Stimulated activated memory B cell treated with anti-CD40 and anti-IgM and Interleukin-4, amounts not matched to agents 10 μg/mL and 1 μg/mL and 100 μg/mL, for 72 hours (primary cell): Measurements from ENCODE around the gene HSF4.
A peak's percentile ranks its signal among the peaks of the same experiment; 100 is the strongest.

Experiments used
- ATAC-seq: fragments of 150-1000 bp; cut with Tn5 transposase; 2 replicates; pipeline ENCODE4 v1.10.0; 2021
- H3K27ac Mint-ChIP-seq: one replicate; pipeline ENCODE4 v1.8.0; 2022; ENCODE audit warnings: mild to moderate bottlenecking, mixed read lengths
- H3K27me3 Mint-ChIP-seq: one replicate; pipeline ENCODE4 v1.8.0; 2022; ENCODE audit warnings: mixed read lengths
- H3K36me3 Mint-ChIP-seq: one replicate; pipeline ENCODE4 v1.8.0; 2022; ENCODE audit warnings: mixed read lengths
- H3K4me1 Mint-ChIP-seq: one replicate; pipeline ENCODE4 v1.8.0; 2022; ENCODE audit warnings: mixed read lengths
- H3K4me3 Mint-ChIP-seq: one replicate; pipeline ENCODE4 v1.8.0; 2022; ENCODE audit warnings: mild to moderate bottlenecking, moderate library complexity, mixed read lengths
- H3K9me3 Mint-ChIP-seq: one replicate; pipeline ENCODE4 v1.8.0; 2022; ENCODE audit warnings: mixed read lengths

HSF4 gene

DNA sequence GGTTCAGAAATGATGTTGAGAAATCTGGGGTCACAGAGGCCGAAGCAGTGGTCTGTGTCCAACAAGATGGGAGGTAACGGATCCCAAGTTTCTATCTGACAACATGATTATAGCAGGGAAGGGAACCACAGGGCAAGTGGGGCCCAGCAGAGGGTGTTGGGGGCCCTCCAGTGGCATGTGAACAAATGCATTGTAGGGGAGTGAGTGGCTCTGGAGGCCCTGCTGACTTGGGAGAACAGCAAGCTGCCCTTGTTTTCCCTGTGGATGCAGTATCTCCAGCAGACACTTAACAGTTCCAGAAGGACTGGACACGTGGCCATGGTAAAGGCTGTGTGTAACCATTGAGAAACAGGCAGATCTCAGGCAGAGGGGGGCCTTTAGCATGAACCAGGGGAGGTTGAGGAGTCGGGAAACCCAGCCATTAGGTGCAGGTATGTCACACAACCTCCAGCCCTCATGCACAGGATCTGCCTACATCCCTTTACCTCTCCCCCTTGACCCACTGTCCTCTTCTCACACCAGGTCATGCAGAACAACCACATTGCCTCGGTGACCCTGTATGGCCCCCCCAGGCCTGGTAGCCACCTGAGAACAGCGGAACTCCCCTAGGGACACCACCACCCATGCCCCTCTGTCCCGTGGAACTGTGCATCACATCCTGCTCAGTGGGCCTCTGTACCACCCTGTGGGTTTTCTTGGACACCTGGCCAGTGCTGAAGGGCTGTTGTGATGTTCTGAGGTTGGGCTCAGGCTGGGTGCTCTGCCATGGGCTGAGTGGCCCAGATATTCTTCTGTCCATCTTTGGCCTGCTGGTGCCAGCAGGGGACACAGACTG, 17.8 kb upstream of the HSF4 start:
- peaks cover 74% of the 10 kb centered on the region for H3K36me3 Mint-ChIP-seq
- peaks cover 28% of the 10 kb centered on the region for H3K27me3 Mint-ChIP-seq
- no peaks in the 10 kb centered on the region for H3K9me3 Mint-ChIP-seq
- peaks cover 7% of the 10 kb centered on the region for H3K4me1 Mint-ChIP-seq
- ATAC-seq, result no peak
- H3K27ac Mint-ChIP-seq, result no peak overlapping the region
- H3K4me3 Mint-ChIP-seq, result no peak overlapping the region

GRCh38 chr16:67147437-67148140, 17.0 kb upstream of the HSF4 start:
- no peak overlapping the region for H3K4me3 Mint-ChIP-seq
- peaks cover 65% of the 10 kb centered on the region for H3K36me3 Mint-ChIP-seq
- peaks cover 29% of the 10 kb centered on the region for H3K27me3 Mint-ChIP-seq
- peaks cover 8% of the 10 kb centered on the region for H3K4me1 Mint-ChIP-seq
- H3K27ac Mint-ChIP-seq, result no peak overlapping the region
- H3K9me3 Mint-ChIP-seq, result no peaks in the 10 kb centered on the region
- no peak for ATAC-seq

GRCh38 chr16:67148221-67148620, 16.3 kb upstream of the HSF4 start:
- H3K4me1 Mint-ChIP-seq, result peaks cover 14% of the 10 kb centered on the region
- H3K4me3 Mint-ChIP-seq, result no peak overlapping the region
- H3K9me3 Mint-ChIP-seq, result no peaks in the 10 kb centered on the region
- peaks cover 59% of the 10 kb centered on the region for H3K36me3 Mint-ChIP-seq
- ATAC-seq, result no peak
- no peak overlapping the region for H3K27ac Mint-ChIP-seq
- H3K27me3 Mint-ChIP-seq, result peaks cover 29% of the 10 kb centered on the region

DNA sequence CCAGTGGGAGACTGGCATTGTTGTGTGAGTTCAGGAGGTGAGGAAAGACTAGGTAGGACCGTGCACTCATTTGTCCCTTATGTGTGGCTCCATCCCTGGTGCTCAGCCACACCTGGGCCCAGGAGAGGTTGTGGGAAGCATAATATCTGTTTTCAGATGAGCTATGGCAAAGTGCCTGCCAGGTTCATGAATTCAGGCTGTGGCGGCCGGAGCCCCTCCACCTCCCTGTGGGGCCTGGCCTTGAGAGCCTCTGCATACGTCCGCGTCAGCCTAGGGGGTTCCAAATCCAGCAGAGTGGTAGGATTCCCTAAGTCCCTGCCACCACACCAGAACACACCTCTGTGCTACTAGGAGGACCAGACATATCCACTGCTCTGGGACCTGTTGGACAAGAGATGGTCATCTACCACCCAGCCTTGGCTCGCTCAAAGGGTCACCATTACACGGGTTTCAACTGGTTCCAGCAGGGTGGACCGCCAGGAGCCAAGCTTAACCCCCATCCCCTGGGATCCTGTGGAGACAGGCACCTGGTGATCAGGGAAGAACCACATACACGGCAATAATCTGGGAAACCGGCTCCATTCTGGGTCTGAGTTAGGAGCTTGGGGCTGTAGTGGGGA, 15.8 kb upstream of the HSF4 start:
- peaks cover 54% of the 10 kb centered on the region for H3K36me3 Mint-ChIP-seq
- ATAC-seq, result no peak
- no peak overlapping the region for H3K27ac Mint-ChIP-seq
- H3K27me3 Mint-ChIP-seq, result peaks cover 29% of the 10 kb centered on the region
- H3K4me1 Mint-ChIP-seq, result peaks cover 20% of the 10 kb centered on the region
- no peaks in the 10 kb centered on the region for H3K9me3 Mint-ChIP-seq
- H3K4me3 Mint-ChIP-seq, result peak overlapping the region; percentile 17

DNA sequence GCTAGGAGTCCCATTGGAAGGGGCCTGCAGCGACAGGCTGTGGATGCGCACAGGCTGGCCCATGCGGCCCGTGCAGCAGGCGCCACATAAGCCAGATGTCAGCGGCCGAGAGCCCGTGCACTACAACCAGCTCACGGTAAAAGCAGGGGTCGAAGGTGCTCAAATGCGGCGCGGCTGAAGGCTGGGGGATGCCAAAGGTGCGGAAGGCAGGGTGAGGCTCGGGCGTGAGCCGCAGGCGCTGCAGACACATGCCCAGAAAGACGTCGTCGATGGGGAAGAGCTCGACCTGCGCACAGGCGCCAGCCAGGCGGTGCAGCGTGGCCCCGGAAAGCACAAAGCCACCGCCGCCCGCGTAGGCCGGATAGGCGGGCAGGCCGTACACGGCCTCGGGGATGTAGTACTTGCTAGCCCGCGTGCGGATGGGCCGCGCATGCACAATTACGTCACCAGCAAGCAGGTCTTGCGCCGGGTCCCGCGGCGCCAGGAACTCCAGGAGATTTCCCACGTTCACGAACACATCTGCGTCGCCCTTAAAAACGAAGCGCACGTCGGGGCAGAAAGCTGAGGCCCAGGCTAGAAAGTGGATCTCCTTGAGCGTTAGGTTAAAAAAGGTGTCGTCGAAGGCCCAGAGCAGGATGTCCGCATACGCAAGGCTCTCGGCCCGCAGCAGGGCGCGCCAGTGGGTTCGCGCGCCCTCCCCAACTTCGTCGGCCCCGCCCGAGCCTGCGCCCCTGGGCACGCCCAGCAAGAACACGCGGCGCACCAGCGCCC, 15.1 kb upstream of the HSF4 start:
- ATAC-seq, result no peak
- Mint-ChIP-seq H3K9me3 (no peaks in the 10 kb centered on the region), H3K36me3 (peaks cover 51% of the 10 kb centered on the region), H3K27me3 (peaks cover 29% of the 10 kb centered on the region), H3K4me1 (peaks cover 23% of the 10 kb centered on the region), H3K4me3 (peak overlapping the region; percentile 17), H3K27ac (no peak overlapping the region)

- H3K4me1 Mint-ChIP-seq, result peaks cover 26% of the 10 kb centered on the region
- peaks cover 29% of the 10 kb centered on the region for H3K27me3 Mint-ChIP-seq
- peak; percentile 49 for ATAC-seq
- H3K36me3 Mint-ChIP-seq, result peaks cover 43% of the 10 kb centered on the region
- H3K4me3 Mint-ChIP-seq, result peak overlapping the region; percentile 76
- H3K27ac Mint-ChIP-seq, result peak overlapping the region; percentile 30
- no peaks in the 10 kb centered on the region for H3K9me3 Mint-ChIP-seq
These were observed 14.3 kb upstream of the HSF4 start for GRCh38 chr16:67150047-67150832.

DNA sequence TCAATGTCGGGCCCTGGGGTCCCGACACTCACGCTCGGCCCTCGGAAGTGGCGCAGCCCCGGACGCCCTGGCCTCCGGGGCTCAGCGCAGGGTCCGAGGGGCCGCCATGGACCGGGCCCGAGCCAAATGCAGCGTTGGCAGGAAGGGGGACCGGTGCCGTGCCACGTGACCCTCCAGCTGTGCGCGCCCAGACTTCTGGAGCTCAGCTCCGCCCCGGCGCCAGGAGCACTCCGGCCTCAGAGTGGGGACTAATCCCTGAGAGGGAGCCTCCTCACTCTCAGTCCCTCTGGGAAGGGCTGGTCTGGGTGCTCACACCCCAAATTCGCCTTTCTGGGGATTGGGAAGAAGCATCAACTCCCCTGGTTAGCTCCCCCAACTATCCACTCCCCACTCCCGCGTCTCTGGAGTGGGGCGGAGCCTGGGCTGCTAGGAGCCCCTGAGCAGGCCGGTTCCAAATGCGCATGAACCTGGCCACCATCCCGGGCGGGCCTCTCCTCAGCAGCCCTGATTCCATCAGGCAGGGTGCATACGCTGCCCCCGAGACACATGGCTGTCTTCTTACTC, 13.6 kb upstream of the HSF4 start, which contains the start of gene B3GNT9:
B3GNT9 (minus strand) TSS at position 166 of the 564 bp plus-strand sequence. CDS start 513 bp downstream, outside the sequence.
- ATAC-seq, result peak; percentile 52
- peaks cover 33% of the 10 kb centered on the region for H3K4me1 Mint-ChIP-seq
- H3K9me3 Mint-ChIP-seq, result no peaks in the 10 kb centered on the region
- peaks cover 29% of the 10 kb centered on the region for H3K27me3 Mint-ChIP-seq
- H3K4me3 Mint-ChIP-seq, result peak within 1 kb of the TSS; percentile 76
- peaks cover 36% of the 10 kb centered on the region for H3K36me3 Mint-ChIP-seq
- peak within 1 kb of the TSS; percentile 30 for H3K27ac Mint-ChIP-seq

DNA sequence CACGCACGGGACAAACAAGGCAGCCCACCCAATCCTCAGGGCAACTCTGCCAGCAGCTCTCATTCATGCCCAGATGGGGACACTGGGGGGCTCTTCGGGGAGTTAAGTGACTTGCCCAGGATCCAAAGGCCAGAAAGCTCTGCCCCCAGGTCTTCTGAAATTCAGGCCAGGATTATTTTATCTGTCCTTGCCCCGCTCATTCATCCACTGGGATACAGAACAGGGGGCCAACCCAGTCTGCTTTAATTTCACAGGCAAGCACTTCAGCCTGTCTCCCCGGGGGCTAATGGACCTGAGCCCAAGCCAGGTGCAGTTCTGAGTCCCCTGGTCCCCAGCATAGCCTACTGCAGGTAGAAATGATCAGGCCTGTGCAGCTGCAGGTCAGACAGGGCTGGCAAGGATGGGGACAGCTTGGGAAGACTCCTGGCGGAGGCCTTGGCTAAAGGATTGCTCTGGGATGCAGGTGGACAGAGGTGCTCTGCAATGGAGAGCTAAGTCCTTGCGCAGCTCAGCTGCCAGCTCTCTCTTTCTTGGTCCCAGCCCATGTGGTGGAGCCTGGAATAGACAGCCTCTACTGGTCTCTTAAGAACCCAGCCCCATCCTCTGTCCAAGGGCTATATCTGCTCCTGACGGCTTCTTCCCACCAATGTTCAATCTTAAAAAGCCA, 13.0 kb upstream of the HSF4 start:
- Mint-ChIP-seq H3K4me1 (peaks cover 39% of the 10 kb centered on the region), H3K36me3 (peaks cover 30% of the 10 kb centered on the region), H3K4me3 (peak overlapping the region; percentile 76), H3K9me3 (no peaks in the 10 kb centered on the region), H3K27ac (peak overlapping the region; percentile 30), H3K27me3 (peaks cover 29% of the 10 kb centered on the region)
- no peak for ATAC-seq

DNA sequence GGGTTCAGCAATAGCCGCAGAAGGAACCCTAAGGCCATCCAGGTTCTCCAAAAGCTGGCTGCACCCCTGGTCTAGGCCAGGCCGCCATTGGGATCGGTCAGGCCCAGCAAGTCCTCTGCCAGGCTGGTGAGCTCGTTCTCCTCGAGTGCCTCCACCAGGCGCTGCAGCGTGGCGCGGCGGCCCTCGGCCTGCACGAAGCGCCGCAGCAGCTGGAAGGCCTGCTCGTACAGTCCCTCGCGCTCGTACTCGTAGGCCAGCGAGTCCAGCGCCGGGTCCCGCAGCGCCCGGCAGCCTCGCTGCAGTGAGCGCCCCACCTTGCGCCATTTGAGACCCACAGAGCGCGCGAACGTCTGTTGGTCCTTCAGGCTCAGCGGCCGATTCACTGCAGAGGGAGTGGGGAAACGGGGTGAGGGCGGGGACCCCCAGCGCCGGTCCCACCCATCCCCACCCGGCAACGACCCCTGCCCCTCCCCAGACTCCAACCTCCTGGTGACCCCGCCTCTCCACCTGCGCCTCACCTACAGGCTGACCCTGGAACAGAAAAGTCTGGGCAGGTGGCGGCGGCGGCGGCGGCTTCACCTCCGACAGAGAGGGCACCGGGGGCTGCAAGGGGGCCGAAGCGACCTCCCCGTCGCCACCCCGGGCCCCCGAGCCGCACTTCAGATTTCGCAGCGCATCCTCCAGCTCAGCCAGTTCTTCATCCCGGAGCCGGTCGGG, 9.8 kb upstream of the HSF4 start:
- H3K4me1 Mint-ChIP-seq, result peaks cover 64% of the 10 kb centered on the region

DNA sequence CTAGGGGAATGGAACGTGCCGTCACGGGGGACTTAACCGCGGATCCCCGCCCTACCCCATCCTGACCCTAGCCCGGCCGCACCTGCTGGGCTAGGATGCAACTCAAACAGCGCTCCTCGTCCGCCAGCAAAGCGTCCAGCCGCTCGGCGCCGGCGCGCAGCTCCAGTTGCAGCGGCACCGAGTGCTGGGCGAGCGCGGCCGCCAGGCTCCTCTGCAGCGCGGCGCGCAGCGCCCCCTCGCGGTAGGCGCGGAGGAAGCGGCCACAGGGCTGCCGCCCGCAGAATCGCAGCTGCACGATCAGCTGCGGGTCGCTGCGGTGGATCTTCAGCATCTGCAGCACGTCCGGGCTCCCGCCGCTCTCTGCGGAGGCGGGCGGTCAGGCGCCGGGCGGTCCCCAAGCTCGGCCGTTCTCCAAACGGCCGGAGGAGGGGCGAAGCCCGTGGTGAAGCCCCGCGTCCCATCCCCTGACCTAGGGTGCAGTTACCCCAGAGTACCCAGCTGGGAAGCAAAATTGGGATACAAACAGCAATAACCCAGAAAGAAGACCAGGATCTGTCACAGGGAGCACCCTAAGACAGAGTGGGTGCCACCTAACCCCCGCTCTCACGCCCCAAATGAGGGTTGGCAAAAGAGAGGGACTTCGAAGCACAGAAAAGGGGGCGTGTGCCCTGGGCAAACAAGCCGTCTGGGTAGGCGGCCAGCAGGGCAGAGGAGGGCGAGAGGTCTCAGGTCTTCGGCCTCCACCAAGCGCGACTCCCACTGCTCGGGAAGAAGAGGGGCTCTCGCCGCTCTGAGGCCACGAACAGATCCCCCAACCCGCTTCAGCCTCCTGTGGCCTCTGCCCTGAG, 9.0 kb upstream of the HSF4 start:
- no peaks in the 10 kb centered on the region for H3K9me3 Mint-ChIP-seq
- no peaks in the 10 kb centered on the region for H3K36me3 Mint-ChIP-seq
- H3K4me3 Mint-ChIP-seq, result peak overlapping the region; percentile 68
- peak; percentile 59 for ATAC-seq
- H3K27me3 Mint-ChIP-seq, result peaks cover 10% of the 10 kb centered on the region
- no peak overlapping the region for H3K27ac Mint-ChIP-seq
- H3K4me1 Mint-ChIP-seq, result peaks cover 70% of the 10 kb centered on the region

More for the DNA sequence above, 9.8 kb upstream of the HSF4 start:
- ATAC-seq, result no peak
- Mint-ChIP-seq H3K27me3 (peaks cover 10% of the 10 kb centered on the region), H3K27ac (no peak overlapping the region), H3K9me3 (no peaks in the 10 kb centered on the region), H3K36me3 (no peaks in the 10 kb centered on the region), H3K4me3 (peak overlapping the region; percentile 68)

GRCh38 chr16:67156143-67156844, 8.3 kb upstream of the HSF4 start:
- Mint-ChIP-seq H3K36me3 (no peaks in the 10 kb centered on the region), H3K27ac (no peak overlapping the region), H3K9me3 (no peaks in the 10 kb centered on the region), H3K4me3 (no peak overlapping the region), H3K27me3 (peaks cover 12% of the 10 kb centered on the region), H3K4me1 (peaks cover 73% of the 10 kb centered on the region)
- ATAC-seq, result no peak
